HepG2 (cell line): Measurements from ENCODE around the gene FMC1. TPM values are rescaled to one million over a fixed set of nuclear protein-coding genes. Genes with fewer than 3 reads are reported as not detected.
A peak's percentile ranks its signal among the peaks of the same experiment; 100 is the strongest.

Experiments
- GZF1 ChIP-seq: sonication (generic); formaldehyde crosslinking; IDR thresholded peaks from 2 replicates; pipeline ENCODE4 v1.5.1; 2020; ENCODE audit warnings: mild to moderate bottlenecking, missing genetic modification reagents
- HNRNPUL1 ChIP-seq: fragments of 200-400 bp; formaldehyde crosslinking; IDR thresholded peaks from 2 replicates; pipeline ENCODE4 v1.6.1; 2017; ENCODE audit warnings: low read depth, mild to moderate bottlenecking, low read length, moderate library complexity
- JARID2 ChIP-seq: sonication (generic); formaldehyde crosslinking; IDR thresholded peaks from 2 replicates; pipeline ENCODE4 v1.8.1; 2023; ENCODE audit warnings: missing genetic modification reagents, inconsistent platforms; ENCODE audit not compliant: insufficient replicate concordance
- KLF15 ChIP-seq: sonication (generic); formaldehyde crosslinking; IDR thresholded peaks from 2 replicates; pipeline ENCODE4 v1.8.1; 2023; ENCODE audit warnings: borderline replicate concordance, mild to moderate bottlenecking, inconsistent platforms, missing genetic modification reagents, mixed read lengths
- MTA3 ChIP-seq: sonication (generic); formaldehyde crosslinking; IDR thresholded peaks from 2 replicates; pipeline ENCODE4 v1.4.0; 2020; ENCODE audit warnings: missing genetic modification reagents
- NFIC ChIP-seq: IDR thresholded peaks from 2 replicates; pipeline ENCODE4 v1.6.1; 2012; ENCODE audit warnings: mild to moderate bottlenecking, low read length, inconsistent platforms
- RELA ChIP-seq: sonication (generic); formaldehyde crosslinking; IDR thresholded peaks from 2 replicates; pipeline ENCODE4 v1.4.0; 2020; ENCODE audit warnings: missing genetic modification reagents
- SP4 ChIP-seq: sonication (generic); formaldehyde crosslinking; IDR thresholded peaks from 2 replicates; pipeline ENCODE4 v1.8.1; 2023; ENCODE audit warnings: mild to moderate bottlenecking, missing genetic modification reagents
- SPEN ChIP-seq: sonication (generic); formaldehyde crosslinking; IDR thresholded peaks from 2 replicates; pipeline ENCODE4 v1.5.1; 2020; ENCODE audit warnings: low read depth, mild to moderate bottlenecking, missing genetic modification reagents
- ZNF383 ChIP-seq: sonication (generic); formaldehyde crosslinking; IDR thresholded peaks from 2 replicates; pipeline ENCODE4 v1.4.0; 2020; ENCODE audit warnings: missing genetic modification reagents, mild to moderate bottlenecking, borderline replicate concordance
- ZNF546 ChIP-seq: sonication (generic); formaldehyde crosslinking; conservative IDR thresholded peaks from 2 replicates; pipeline ENCODE4 v1.8.1; 2023; ENCODE audit warnings: mild to moderate bottlenecking, missing genetic modification reagents
- ZNF670 ChIP-seq: sonication (generic); formaldehyde crosslinking; IDR thresholded peaks from 2 replicates; pipeline ENCODE4 v1.8.0; 2022; ENCODE audit warnings: mild to moderate bottlenecking, missing genetic modification reagents, borderline replicate concordance
- ZSCAN20 ChIP-seq: sonication (generic); formaldehyde crosslinking; IDR thresholded peaks from 2 replicates; pipeline ENCODE4 v1.4.0; 2020; ENCODE audit warnings: missing genetic modification reagents, mild to moderate bottlenecking, borderline replicate concordance
- polyA plus RNA-seq, 8 experiments: library from polyadenylated mRNA; depleted of rRNA in 3 of 8; stranded (reverse) in 7 of 8; unstranded in 1 of 8; fragments of >200 nt; fragmentation: Illumina TruSeq in 4 of 8; extraction: Trizol in 4 of 8; gene quantifications; 2 replicates each; pipeline versions ENCODE4 v1.2.1 to v1.2.3, GENCODE V29; 2011 to 2016; ENCODE audit warnings: low read depth in 4 of 8, missing spikeins in 1 of 8, mixed read lengths in 1 of 8; ENCODE audit not compliant: insufficient read depth in 1 of 8
- total RNA-seq, 5 experiments: library from RNA; depleted of rRNA; stranded (reverse); fragments of >200 nt; fragmentation: Illumina TruSeq; extraction: Trizol; gene quantifications; 2 replicates each; pipeline ENCODE4 v1.2.3, GENCODE V29; 2016; ENCODE audit warnings: low read depth in 1 of 5
- TF ChIP-seq, protein P1 (sequence below): sonication (generic); formaldehyde crosslinking; IDR thresholded peaks from 2 replicates; pipeline ENCODE4 v1.5.0; 2020; ENCODE audit warnings: mild to moderate bottlenecking, missing genetic modification reagents, moderate library complexity
- TF ChIP-seq, protein P2 (sequence below): sonication (generic); formaldehyde crosslinking; conservative IDR thresholded peaks from 2 replicates; pipeline ENCODE4 v1.8.0; 2022; ENCODE audit warnings: missing genetic modification reagents
- TF ChIP-seq, protein P3 (sequence below), 2 experiments: sonication (generic) in 1 of 2; formaldehyde crosslinking in 1 of 2; IDR thresholded peaks; 2 replicates each; pipeline versions ENCODE4 v1.6.1 to v1.9.0; 2014 to 2022; ENCODE audit warnings: antibody characterized with exemption in 1 of 2, borderline replicate concordance in 1 of 2, inconsistent platforms in 1 of 2, low read depth in 1 of 2, missing genetic modification reagents in 1 of 2
- TF ChIP-seq, protein P4 (sequence below): sonication (generic); formaldehyde crosslinking; IDR thresholded peaks from 2 replicates; pipeline ENCODE4 v1.4.0; 2020; ENCODE audit warnings: missing genetic modification reagents; ENCODE audit errors: not compliant biosample characterization

Gene FMC1
- total and polyA plus RNA-seq, 2 of the 13 experiments (the other 11 are each of a cell fraction or from before 2014, with no cell fraction given) = 39.2 to 50.7 TPM

DNA sequence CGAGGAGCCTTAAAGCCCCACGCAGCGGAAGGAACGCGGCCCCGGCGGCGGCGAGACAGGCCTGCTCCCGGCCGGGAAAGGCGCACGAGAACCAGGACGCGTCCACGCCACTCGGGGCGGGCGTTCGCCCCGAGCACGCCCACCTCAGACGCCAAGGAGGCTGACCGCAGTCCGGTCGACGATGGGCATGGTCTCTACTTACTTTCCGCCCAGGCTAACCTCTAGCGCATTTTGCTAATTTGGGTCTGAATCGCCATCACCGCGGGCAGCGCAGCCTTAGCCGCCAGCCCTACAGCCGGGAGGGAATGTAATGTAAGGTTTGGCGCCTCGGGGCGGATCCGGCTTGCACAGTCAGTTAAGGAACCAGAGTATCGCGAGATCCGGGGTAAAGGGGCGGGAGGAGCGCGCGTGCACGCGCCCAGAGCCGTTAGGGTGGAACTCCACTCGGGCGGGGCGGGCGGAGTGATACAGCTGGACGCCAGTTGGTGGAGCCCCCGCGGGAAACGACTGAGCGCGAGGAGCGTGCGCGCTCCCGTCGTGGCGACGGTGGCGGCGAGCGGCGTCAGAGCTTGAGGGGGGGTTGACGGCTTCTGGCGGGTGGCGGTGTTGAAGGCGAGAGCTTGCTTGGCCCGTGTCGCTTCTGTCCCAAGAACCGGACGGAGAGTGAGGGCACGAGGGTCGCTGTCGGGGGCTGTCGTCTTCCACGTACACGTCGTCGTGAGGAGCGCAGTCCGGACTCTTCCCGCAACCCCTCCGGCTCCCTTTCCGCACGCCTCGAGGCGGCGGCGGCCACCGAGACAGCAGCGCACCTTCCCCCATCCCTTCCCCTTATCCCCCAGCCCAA lies 18.5 kb downstream of the FMC1 start, which contains the start of gene LUC7L2 (continued):
- no peak for TF ChIP-seq MTA3
- TF ChIP-seq, protein P1, sequence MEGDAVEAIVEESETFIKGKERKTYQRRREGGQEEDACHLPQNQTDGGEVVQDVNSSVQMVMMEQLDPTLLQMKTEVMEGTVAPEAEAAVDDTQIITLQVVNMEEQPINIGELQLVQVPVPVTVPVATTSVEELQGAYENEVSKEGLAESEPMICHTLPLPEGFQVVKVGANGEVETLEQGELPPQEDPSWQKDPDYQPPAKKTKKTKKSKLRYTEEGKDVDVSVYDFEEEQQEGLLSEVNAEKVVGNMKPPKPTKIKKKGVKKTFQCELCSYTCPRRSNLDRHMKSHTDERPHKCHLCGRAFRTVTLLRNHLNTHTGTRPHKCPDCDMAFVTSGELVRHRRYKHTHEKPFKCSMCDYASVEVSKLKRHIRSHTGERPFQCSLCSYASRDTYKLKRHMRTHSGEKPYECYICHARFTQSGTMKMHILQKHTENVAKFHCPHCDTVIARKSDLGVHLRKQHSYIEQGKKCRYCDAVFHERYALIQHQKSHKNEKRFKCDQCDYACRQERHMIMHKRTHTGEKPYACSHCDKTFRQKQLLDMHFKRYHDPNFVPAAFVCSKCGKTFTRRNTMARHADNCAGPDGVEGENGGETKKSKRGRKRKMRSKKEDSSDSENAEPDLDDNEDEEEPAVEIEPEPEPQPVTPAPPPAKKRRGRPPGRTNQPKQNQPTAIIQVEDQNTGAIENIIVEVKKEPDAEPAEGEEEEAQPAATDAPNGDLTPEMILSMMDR = peak; percentile 48
- TF ChIP-seq GZF1 = no peak; the same call in 1 of the 2 replicates
- TF ChIP-seq RELA (CRISPR knock-in tag) = no peak
- TF ChIP-seq NFIC = no peak
- TF ChIP-seq, protein P2, sequence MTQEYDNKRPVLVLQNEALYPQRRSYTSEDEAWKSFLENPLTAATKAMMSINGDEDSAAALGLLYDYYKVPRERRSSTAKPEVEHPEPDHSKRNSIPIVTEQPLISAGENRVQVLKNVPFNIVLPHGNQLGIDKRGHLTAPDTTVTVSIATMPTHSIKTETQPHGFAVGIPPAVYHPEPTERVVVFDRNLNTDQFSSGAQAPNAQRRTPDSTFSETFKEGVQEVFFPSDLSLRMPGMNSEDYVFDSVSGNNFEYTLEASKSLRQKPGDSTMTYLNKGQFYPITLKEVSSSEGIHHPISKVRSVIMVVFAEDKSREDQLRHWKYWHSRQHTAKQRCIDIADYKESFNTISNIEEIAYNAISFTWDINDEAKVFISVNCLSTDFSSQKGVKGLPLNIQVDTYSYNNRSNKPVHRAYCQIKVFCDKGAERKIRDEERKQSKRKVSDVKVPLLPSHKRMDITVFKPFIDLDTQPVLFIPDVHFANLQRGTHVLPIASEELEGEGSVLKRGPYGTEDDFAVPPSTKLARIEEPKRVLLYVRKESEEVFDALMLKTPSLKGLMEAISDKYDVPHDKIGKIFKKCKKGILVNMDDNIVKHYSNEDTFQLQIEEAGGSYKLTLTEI (CRISPR knock-in tag) = no peak
- TF ChIP-seq ZNF546 = peak; percentile 83
- TF ChIP-seq JARID2 (CRISPR knock-in tag) = peak; percentile 66
- TF ChIP-seq HNRNPUL1 = 0 out of 2 replicates have a peak, but pooled peaks have one; percentile 12
- TF ChIP-seq, protein P3, sequence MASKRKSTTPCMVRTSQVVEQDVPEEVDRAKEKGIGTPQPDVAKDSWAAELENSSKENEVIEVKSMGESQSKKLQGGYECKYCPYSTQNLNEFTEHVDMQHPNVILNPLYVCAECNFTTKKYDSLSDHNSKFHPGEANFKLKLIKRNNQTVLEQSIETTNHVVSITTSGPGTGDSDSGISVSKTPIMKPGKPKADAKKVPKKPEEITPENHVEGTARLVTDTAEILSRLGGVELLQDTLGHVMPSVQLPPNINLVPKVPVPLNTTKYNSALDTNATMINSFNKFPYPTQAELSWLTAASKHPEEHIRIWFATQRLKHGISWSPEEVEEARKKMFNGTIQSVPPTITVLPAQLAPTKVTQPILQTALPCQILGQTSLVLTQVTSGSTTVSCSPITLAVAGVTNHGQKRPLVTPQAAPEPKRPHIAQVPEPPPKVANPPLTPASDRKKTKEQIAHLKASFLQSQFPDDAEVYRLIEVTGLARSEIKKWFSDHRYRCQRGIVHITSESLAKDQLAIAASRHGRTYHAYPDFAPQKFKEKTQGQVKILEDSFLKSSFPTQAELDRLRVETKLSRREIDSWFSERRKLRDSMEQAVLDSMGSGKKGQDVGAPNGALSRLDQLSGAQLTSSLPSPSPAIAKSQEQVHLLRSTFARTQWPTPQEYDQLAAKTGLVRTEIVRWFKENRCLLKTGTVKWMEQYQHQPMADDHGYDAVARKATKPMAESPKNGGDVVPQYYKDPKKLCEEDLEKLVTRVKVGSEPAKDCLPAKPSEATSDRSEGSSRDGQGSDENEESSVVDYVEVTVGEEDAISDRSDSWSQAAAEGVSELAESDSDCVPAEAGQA (IDR thresholded peaks at IDR 0.05; ENCODE audit: low read depth) = no peak; the same call in 1 of the 2 replicates
- TF ChIP-seq, protein P3 (CRISPR knock-in tag; IDR thresholded peaks at IDR 0.05; ENCODE audit: borderline replicate concordance) = no peak; the same call in 1 of the 2 replicates
- peak; percentile 33; the same call in 1 of the 2 replicates for TF ChIP-seq ZSCAN20 (CRISPR knock-in tag)
- peak; percentile 62; the same call in 1 of the 2 replicates for TF ChIP-seq ZNF383 (CRISPR knock-in tag)
- no peak for TF ChIP-seq KLF15 (CRISPR knock-in tag)
- TF ChIP-seq, protein P4, sequence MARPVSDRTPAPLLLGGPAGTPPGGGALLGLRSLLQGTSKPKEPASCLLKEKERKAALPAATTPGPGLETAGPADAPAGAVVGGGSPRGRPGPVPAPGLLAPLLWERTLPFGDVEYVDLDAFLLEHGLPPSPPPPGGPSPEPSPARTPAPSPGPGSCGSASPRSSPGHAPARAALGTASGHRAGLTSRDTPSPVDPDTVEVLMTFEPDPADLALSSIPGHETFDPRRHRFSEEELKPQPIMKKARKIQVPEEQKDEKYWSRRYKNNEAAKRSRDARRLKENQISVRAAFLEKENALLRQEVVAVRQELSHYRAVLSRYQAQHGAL (CRISPR knock-in tag) = peak; percentile 77
- peak; percentile 85 for TF ChIP-seq SPEN (CRISPR knock-in tag)
- peak; percentile 80 for TF ChIP-seq SP4 (CRISPR knock-in tag)
- peak; percentile 81 for TF ChIP-seq ZNF670 (CRISPR knock-in tag)
